ENCODE data around the gene DNAI7. TPM values are rescaled to one million over a fixed set of nuclear protein-coding genes. Genes with fewer than 3 reads are reported as not detected.

Gene DNAI7
- total RNA-seq, 4 donors from 2014 or later, result 5.1 to 9.2 (median 6.9) TPM

DNA sequence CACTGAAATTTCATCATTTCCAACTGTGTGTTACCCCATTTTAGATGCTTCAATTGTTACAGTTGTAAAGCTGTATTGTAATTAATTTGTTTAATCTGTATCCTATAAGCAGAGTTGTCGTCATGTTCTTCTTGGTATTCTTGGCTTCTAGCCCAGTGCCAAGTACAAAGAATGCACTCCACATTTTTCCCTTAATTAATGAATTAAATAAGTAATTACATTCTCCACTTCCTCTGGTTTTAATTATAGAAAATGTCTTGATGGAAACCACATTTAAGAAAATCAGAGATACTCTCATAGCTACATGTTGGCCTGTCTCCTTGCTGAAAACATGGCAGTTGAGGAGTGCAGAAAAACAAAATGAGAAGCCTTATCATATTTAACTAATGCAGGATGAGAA lies 746 bp downstream of the DNAI7 start:
- H3K4me1 ChIP-seq, result peaks cover 6 to 7% of the 10 kb centered on the region in 2 donors
- intact Hi-C loops (cut with DNase I), result no loop called here
- no peak for TF ChIP-seq POLR2A (IDR thresholded peaks at IDR 0.05)
- TF ChIP-seq, protein P1, sequence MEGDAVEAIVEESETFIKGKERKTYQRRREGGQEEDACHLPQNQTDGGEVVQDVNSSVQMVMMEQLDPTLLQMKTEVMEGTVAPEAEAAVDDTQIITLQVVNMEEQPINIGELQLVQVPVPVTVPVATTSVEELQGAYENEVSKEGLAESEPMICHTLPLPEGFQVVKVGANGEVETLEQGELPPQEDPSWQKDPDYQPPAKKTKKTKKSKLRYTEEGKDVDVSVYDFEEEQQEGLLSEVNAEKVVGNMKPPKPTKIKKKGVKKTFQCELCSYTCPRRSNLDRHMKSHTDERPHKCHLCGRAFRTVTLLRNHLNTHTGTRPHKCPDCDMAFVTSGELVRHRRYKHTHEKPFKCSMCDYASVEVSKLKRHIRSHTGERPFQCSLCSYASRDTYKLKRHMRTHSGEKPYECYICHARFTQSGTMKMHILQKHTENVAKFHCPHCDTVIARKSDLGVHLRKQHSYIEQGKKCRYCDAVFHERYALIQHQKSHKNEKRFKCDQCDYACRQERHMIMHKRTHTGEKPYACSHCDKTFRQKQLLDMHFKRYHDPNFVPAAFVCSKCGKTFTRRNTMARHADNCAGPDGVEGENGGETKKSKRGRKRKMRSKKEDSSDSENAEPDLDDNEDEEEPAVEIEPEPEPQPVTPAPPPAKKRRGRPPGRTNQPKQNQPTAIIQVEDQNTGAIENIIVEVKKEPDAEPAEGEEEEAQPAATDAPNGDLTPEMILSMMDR (IDR thresholded peaks at IDR 0.05), result no peak
- H3K4me3 ChIP-seq (replicated peaks in 1 of 3), result peak overlapping the region in 2 of 3 donors; percentile 49 to 64
- H3K9me3 ChIP-seq, result no peaks in the 10 kb centered on the region
- no peaks in the 10 kb centered on the region for H3K36me3 ChIP-seq
- no peak for DNase-seq
- H3K27me3 ChIP-seq, result no peaks in the 10 kb centered on the region
- H3K27ac ChIP-seq, result peak overlapping the region in 2 of 3 donors; percentile 4 to 93
- WGBS, 2 donors, result 21 to 27% methylated on average over 1 of the region's 1 CpG

DNA sequence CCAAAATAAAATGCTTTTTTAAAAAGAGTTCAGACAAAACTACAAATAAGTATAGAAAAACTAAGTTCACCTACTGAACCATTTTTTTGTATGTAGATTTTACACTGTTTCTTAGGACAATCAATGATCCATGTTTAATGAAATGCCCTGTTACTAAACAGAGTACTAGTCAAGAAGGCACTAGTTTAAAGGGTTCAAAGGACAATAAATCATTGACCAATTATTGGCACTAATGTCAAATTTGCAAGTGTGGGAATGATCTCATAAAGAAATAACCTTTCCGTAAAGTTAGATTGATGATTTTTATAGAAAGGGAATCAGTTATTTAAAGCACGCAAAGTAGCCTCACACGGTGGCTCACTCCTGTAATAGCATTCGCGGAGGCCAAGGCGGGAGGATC lies 4.2 kb downstream of the DNAI7 start:
- no peak for DNase-seq
- H3K9me3 ChIP-seq, result no peaks in the 10 kb centered on the region
- peaks cover 0 to 6% of the 10 kb centered on the region in 2 donors for H3K4me1 ChIP-seq
- H3K36me3 ChIP-seq, result no peaks in the 10 kb centered on the region
- 94 to 98% methylated on average over 6 of the region's 6 CpGs for WGBS, 2 donors
- intact Hi-C loops (cut with DNase I), result no loop called here
- no peaks in the 10 kb centered on the region for H3K27me3 ChIP-seq
- H3K27ac ChIP-seq, result no peak overlapping the region
- H3K4me3 ChIP-seq (replicated peaks in 1 of 3), result no peak overlapping the region
- TF ChIP-seq POLR2A (IDR thresholded peaks at IDR 0.05), result no peak
- TF ChIP-seq, protein P1 (IDR thresholded peaks at IDR 0.05), result no peak

- Histone ChIP-seq H3K27me3 (no peaks in the 10 kb centered on the region), H3K27ac (no peak overlapping the region), H3K4me1 (peaks cover 0 to 6% of the 10 kb centered on the region in 2 donors), H3K9me3 (no peaks in the 10 kb centered on the region), H3K4me3 (replicated peaks in 1 of 3) (no peak overlapping the region), H3K36me3 (no peaks in the 10 kb centered on the region)
- DNase-seq, result no peak
- intact Hi-C loops (cut with DNase I), result no loop called here
- no peak for TF ChIP-seq POLR2A (IDR thresholded peaks at IDR 0.05)
- TF ChIP-seq, protein P1 (IDR thresholded peaks at IDR 0.05), result no peak
These were observed 5.3 kb downstream of the DNAI7 start for GRCh38 chr12:25189656-25190055.

GRCh38 chr12:25187781-25188180 lies 7.2 kb downstream of the DNAI7 start:
- TF ChIP-seq, protein P1 (IDR thresholded peaks at IDR 0.05), result no peak
- no peak for TF ChIP-seq POLR2A (IDR thresholded peaks at IDR 0.05)
- no peak for DNase-seq
- WGBS, 2 donors, result 78 to 97% methylated on average over 2 of the region's 2 CpGs

GRCh38 chr12:25186788-25187402 lies 8.1 kb downstream of the DNAI7 start:
- intact Hi-C loops (cut with DNase I), result no loop called here
- TF ChIP-seq POLR2A (IDR thresholded peaks at IDR 0.05), result no peak
- TF ChIP-seq, protein P1 (IDR thresholded peaks at IDR 0.05), result no peak
- no peak for DNase-seq
- WGBS, 2 donors, result 82 to 92% methylated on average over 3 of the region's 3 CpGs
- no peak overlapping the region for H3K4me3 ChIP-seq (replicated peaks in 1 of 3)
- H3K27ac ChIP-seq, result no peak overlapping the region
- no peaks in the 10 kb centered on the region for H3K4me1 ChIP-seq
- no peaks in the 10 kb centered on the region for H3K9me3 ChIP-seq
- H3K27me3 ChIP-seq, result no peaks in the 10 kb centered on the region
- H3K36me3 ChIP-seq, result no peaks in the 10 kb centered on the region

More at GRCh38 chr12:25187781-25188180, 7.2 kb downstream of the DNAI7 start:
- no peaks in the 10 kb centered on the region for H3K9me3 ChIP-seq
- no peak overlapping the region for H3K27ac ChIP-seq
- no peaks in the 10 kb centered on the region for H3K4me1 ChIP-seq
- no peaks in the 10 kb centered on the region for H3K27me3 ChIP-seq
- H3K36me3 ChIP-seq, result no peaks in the 10 kb centered on the region
- H3K4me3 ChIP-seq (replicated peaks in 1 of 3), result no peak overlapping the region
- intact Hi-C loops (cut with DNase I), result no loop called here
